ENCODE results near the gene ZNF496.

The ZNF496 gene

GRCh38 chr1:247334378-247335133 lies 2.9 kb upstream of the ZNF496 start:
- H3K4me3 ChIP-seq (ENCODE audit: low read length): no peak overlapping the region
- no peak for TF ChIP-seq CTCF (IDR thresholded peaks at IDR 0.05; ENCODE audit: insufficient read depth, low read depth, low read length, missing control alignments)
- DNase-seq (ENCODE audit: low read depth): no peak

GRCh38 chr1:247332623-247333361 lies 1.1 kb upstream of the ZNF496 start:
- peak overlapping the region; percentile 77 for H3K4me3 ChIP-seq (ENCODE audit: low read length)
- no peak for TF ChIP-seq CTCF (IDR thresholded peaks at IDR 0.05; ENCODE audit: insufficient read depth, low read depth, low read length, missing control alignments)
- peak; percentile 75 for DNase-seq (ENCODE audit: low read depth)

- TF ChIP-seq CTCF (IDR thresholded peaks at IDR 0.05; ENCODE audit: insufficient read depth, low read depth, low read length, missing control alignments): no peak
- DNase-seq (ENCODE audit: low read depth): peak; percentile 45
- H3K4me3 ChIP-seq (ENCODE audit: low read length): peak overlapping the region; percentile 77
Observed at GRCh38 chr1:247332215-247332622, 552 bp upstream of the ZNF496 start.

- TF ChIP-seq CTCF (IDR thresholded peaks at IDR 0.05; ENCODE audit: insufficient read depth, low read depth, low read length, missing control alignments): no peak
- DNase-seq (ENCODE audit: low read depth): peak; percentile 90
- peak overlapping the region; percentile 77 for H3K4me3 ChIP-seq (ENCODE audit: low read length)
Observed at GRCh38 chr1:247331172-247331524, 519 bp downstream of the ZNF496 start.

GRCh38 chr1:247330548-247331171 lies 1.0 kb downstream of the ZNF496 start:
- TF ChIP-seq CTCF (IDR thresholded peaks at IDR 0.05; ENCODE audit: insufficient read depth, low read depth, low read length, missing control alignments): no peak

GRCh38 chr1:247329097-247329617 lies 2.5 kb downstream of the ZNF496 start:
- no peak for DNase-seq (ENCODE audit: low read depth)
- H3K4me3 ChIP-seq (ENCODE audit: low read length): no peak overlapping the region
- TF ChIP-seq CTCF (IDR thresholded peaks at IDR 0.05; ENCODE audit: insufficient read depth, low read depth, low read length, missing control alignments): no peak

More at GRCh38 chr1:247330548-247331171, 1.0 kb downstream of the ZNF496 start:
- peak overlapping the region; percentile 77 for H3K4me3 ChIP-seq (ENCODE audit: low read length)
- DNase-seq (ENCODE audit: low read depth): no peak

Data from epithelial cell of esophagus (primary cell).